MM.1S (cell line): ENCODE results near the gene SLC17A8.

Experiments used
- EZH2 ChIP-seq: fragments of 300-600 bp; sonication (generic); optimal IDR thresholded peaks from 2 replicates; pipeline ENCODE3; 2017; ENCODE audit warnings: low read depth, mild to moderate bottlenecking, antibody characterized with exemption, low read length, mixed read lengths
- EZH2phosphoT487 ChIP-seq: fragments of 300-600 bp; sonication (generic); IDR thresholded peaks from 2 replicates; pipeline ENCODE4 v1.6.1; 2018; ENCODE audit warnings: antibody characterized with exemption, low read length
- TF ChIP-seq, protein P1 (sequence below): fragments of 300-600 bp; sonication (generic); IDR thresholded peaks from 2 replicates; pipeline ENCODE4 v1.5.1; 2016; ENCODE audit warnings: antibody characterized with exemption, low read length, mixed read lengths

DNA sequence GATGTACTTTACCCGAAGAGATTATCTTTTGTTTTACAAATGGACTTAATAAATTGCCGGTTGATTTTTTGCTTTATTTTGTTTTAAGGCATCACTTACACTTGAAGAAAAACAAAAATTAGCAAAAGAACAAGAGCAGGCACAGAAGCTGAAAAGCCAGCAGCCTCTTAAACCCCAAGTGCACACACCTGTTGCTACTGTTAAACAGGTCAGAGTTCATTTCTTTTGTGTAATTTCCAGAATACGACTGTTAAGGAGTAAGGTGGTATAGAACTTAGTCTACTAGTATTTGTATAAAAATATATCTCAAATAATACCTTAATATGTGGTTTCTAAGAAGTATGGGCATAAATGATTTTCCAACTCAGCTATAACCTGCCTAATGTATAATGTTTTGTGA is 19.6 kb upstream of the SLC17A8 start:
- TF ChIP-seq, protein P1, sequence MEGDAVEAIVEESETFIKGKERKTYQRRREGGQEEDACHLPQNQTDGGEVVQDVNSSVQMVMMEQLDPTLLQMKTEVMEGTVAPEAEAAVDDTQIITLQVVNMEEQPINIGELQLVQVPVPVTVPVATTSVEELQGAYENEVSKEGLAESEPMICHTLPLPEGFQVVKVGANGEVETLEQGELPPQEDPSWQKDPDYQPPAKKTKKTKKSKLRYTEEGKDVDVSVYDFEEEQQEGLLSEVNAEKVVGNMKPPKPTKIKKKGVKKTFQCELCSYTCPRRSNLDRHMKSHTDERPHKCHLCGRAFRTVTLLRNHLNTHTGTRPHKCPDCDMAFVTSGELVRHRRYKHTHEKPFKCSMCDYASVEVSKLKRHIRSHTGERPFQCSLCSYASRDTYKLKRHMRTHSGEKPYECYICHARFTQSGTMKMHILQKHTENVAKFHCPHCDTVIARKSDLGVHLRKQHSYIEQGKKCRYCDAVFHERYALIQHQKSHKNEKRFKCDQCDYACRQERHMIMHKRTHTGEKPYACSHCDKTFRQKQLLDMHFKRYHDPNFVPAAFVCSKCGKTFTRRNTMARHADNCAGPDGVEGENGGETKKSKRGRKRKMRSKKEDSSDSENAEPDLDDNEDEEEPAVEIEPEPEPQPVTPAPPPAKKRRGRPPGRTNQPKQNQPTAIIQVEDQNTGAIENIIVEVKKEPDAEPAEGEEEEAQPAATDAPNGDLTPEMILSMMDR: no peak
- TF ChIP-seq EZH2 (no peak), EZH2phosphoT487 (no peak)
